B cell (primary cell): ENCODE data around the gene SEC62. TPM values are rescaled to one million over a fixed set of nuclear protein-coding genes. Genes with fewer than 3 reads are reported as not detected.

ENCODE experiments used
- ATAC-seq: fragments of 200-7000 bp; cut with Tn5 transposase; one replicate; pipeline ENCODE4 v1.10.0; 2021; ENCODE audit warnings: low read depth, mild to moderate bottlenecking, moderate number of reproducible peaks, moderate library complexity
- CTCF ChIA-PET: fragments of 350-600 bp; sonication (Branson Sonifier 250); formaldehyde crosslinking; loops from one replicate; lab custom pipeline; 2021; ENCODE audit warnings: antibody characterized with exemption, inconsistent platforms; lab: Charles Lee
- POLR2A ChIA-PET: fragments of 350-600 bp; sonication (Branson Sonifier 250); formaldehyde crosslinking; loops from one replicate; lab custom pipeline; 2021; ENCODE audit warnings: antibody characterized with exemption; lab: Charles Lee
- DNase-seq: peaks from one replicate; pipeline ENCODE4 v3.0.0; 2013
- H2AFZ ChIP-seq: 2 replicates; pipeline ENCODE4 v1.6.1; 2012; ENCODE audit warnings: mild to moderate bottlenecking, low read depth, low read length; ENCODE audit not compliant: insufficient read depth, poor library complexity, severe bottlenecking
- H3K27ac ChIP-seq, 2 donors: 1 replicate in 1 of 2; 2 replicates in 1 of 2; pipeline ENCODE4 v1.5.1; 2012 to 2013; ENCODE audit warnings: low read length in 2 of 2, mild to moderate bottlenecking in 2 of 2, moderate library complexity in 1 of 2
- H3K27me3 ChIP-seq, 4 experiments: fragments of 200-600 bp in 1 of 4; sonication (generic) in 1 of 4; replicated peaks in 1 of 4; 1 replicate in 2 of 4; 2 replicates in 2 of 4; pipeline versions ENCODE4 v1.6.1 to v1.7.0; 2013 to 2016; ENCODE audit warnings: low read length in 3 of 4, mild to moderate bottlenecking in 2 of 4, mixed read lengths in 1 of 4, moderate library complexity in 1 of 4; ENCODE audit not compliant: insufficient read depth in 4 of 4, control insufficient read depth in 3 of 4; ENCODE audit errors: control extremely low read depth in 1 of 4
- H3K36me3 ChIP-seq, 2 experiments: replicated peaks in 1 of 2; 1 replicate in 1 of 2; 2 replicates in 1 of 2; pipeline versions ENCODE4 v1.6.1 to v1.7.1; 2013; ENCODE audit warnings: low read length in 1 of 2; ENCODE audit not compliant: insufficient read depth in 2 of 2, control insufficient read depth in 1 of 2; ENCODE audit errors: control extremely low read depth in 1 of 2, extremely low read depth in 1 of 2
- H3K4me1 ChIP-seq, 2 donors: fragments of 200-600 bp in 1 of 2; sonication (generic) in 1 of 2; 1 replicate in 1 of 2; 2 replicates in 1 of 2; pipeline versions ENCODE4 v1.5.1 to v1.6.1; 2013 to 2017; ENCODE audit warnings: low read length in 2 of 2; ENCODE audit not compliant: control insufficient read depth in 2 of 2, insufficient read depth in 2 of 2
- H3K4me2 ChIP-seq: replicated peaks from 2 replicates; pipeline ENCODE3; 2012; ENCODE audit warnings: mild to moderate bottlenecking, low read depth, low read length; ENCODE audit not compliant: poor library complexity, severe bottlenecking
- H3K4me3 ChIP-seq, 5 experiments: fragments of 200-600 bp in 1 of 5; sonication (generic) in 1 of 5; 1 replicate in 3 of 5; 2 replicates in 2 of 5; pipeline versions ENCODE4 v1.5.1 to v1.7.0; 2011 to 2016; ENCODE audit warnings: low read length in 4 of 5, mild to moderate bottlenecking in 4 of 5, low read depth in 2 of 5, control low read depth in 1 of 5, moderate library complexity in 1 of 5; ENCODE audit not compliant: insufficient read depth in 1 of 5; ENCODE audit errors: control extremely low read depth in 1 of 5, extremely low read depth in 1 of 5
- H3K79me2 ChIP-seq: fragments of 200-600 bp; sonication (generic); one replicate; pipeline ENCODE4 v1.6.0; 2016; ENCODE audit warnings: low read length; ENCODE audit not compliant: control insufficient read depth, insufficient read depth
- H3K9ac ChIP-seq: fragments of 200-600 bp; sonication (generic); 2 replicates; pipeline ENCODE4 v1.6.1; 2017; ENCODE audit warnings: mild to moderate bottlenecking, low read length, moderate library complexity
- H3K9me3 ChIP-seq, 3 donors: one replicate each; pipeline versions ENCODE4 v1.6.1 to v1.7.1; 2013; ENCODE audit warnings: low read length in 2 of 3; ENCODE audit not compliant: control insufficient read depth in 2 of 3, insufficient read depth in 1 of 3; ENCODE audit errors: control extremely low read depth in 1 of 3
- H4K20me1 ChIP-seq: 2 replicates; pipeline ENCODE4 v1.6.0; 2012; ENCODE audit warnings: mild to moderate bottlenecking, low read length; ENCODE audit not compliant: insufficient read depth, control insufficient read depth, poor library complexity, severe bottlenecking
- H3K27ac Mint-ChIP-seq: one replicate; pipeline ENCODE4 v1.8.0; 2021; ENCODE audit warnings: mixed read lengths
- H3K27me3 Mint-ChIP-seq: one replicate; pipeline ENCODE4 v1.8.0; 2021; ENCODE audit warnings: mixed read lengths
- H3K4me1 Mint-ChIP-seq: one replicate; pipeline ENCODE4 v1.8.0; 2021; ENCODE audit warnings: mixed read lengths
- H3K4me3 Mint-ChIP-seq: one replicate; pipeline ENCODE4 v1.8.0; 2021; ENCODE audit warnings: mixed read lengths
- H3K9me3 Mint-ChIP-seq: one replicate; pipeline ENCODE4 v1.8.0; 2022; ENCODE audit warnings: mixed read lengths; ENCODE audit not compliant: insufficient read depth
- EZH2 ChIP-seq: IDR thresholded peaks from 2 replicates; pipeline ENCODE4 v1.6.1; 2012; ENCODE audit warnings: borderline replicate concordance, low read depth, mild to moderate bottlenecking, moderate library complexity, low read length; ENCODE audit not compliant: insufficient read depth, poor library complexity, severe bottlenecking
- WGBS: methylation state at CpG from one replicate; pipeline ENCODE4 v1.1.5; 2013; ENCODE audit warnings: missing lambda C conversion rate; ENCODE audit not compliant: insufficient coverage; 5-methylcytosine and 5-hydroxymethylcytosine counted together
- intact Hi-C: fragments of 100-400 bp; cut with micrococcal nuclease; formaldehyde crosslinking; loops from one replicate; pipeline ENCODE4 v1.10.0; 2022
- polyA plus RNA-seq: library from polyadenylated mRNA; depleted of rRNA; stranded (reverse); fragments of >200 nt; gene quantifications from 2 replicates; pipeline ENCODE4 v1.2.3, GENCODE V29; 2012
- total RNA-seq, 2 donors: library from RNA; stranded (reverse); fragments of 120-200 nt in 1 of 2; gene quantifications; 1 replicate in 1 of 2; 2 replicates in 1 of 2; pipeline versions ENCODE4 v1.2.3 to v1.2.4, GENCODE V29; 2013 to 2022
- TF ChIP-seq, protein P1 (sequence below): fragments of 200-600 bp; IDR thresholded peaks from one replicate; pipeline ENCODE4 v1.8.0; 2022; ENCODE audit warnings: antibody characterized with exemption, mild to moderate bottlenecking

Gene SEC62
- total and polyA plus RNA-seq, 2 donors (not counting 1 experiment from before 2014, with no cell fraction given) = 40.3 to 166 TPM

GRCh38 chr3:170003881-170004356 is 37.3 kb downstream of the SEC62 start:
- peak overlapping the region; percentile 52 to 76 for H3K27ac ChIP-seq
- H4K20me1 ChIP-seq = no peaks in the 10 kb centered on the region
- intact Hi-C loops = no loop called here
- H3K4me2 ChIP-seq = peak overlapping the region; percentile 50
- peak overlapping the region in 1 of 5 experiments; percentile 8 for H3K4me3 ChIP-seq
- H3K27me3 ChIP-seq = no peaks in the 10 kb centered on the region
- CTCF ChIA-PET = no interaction called here
- H3K27me3 Mint-ChIP-seq = no peaks in the 10 kb centered on the region
- H2AFZ ChIP-seq = peak overlapping the region; percentile 34
- DNase-seq (no peak), ATAC-seq (no peak)
- 96% methylated on average over 2 of the region's 2 CpGs for WGBS
- TF ChIP-seq, protein P1, sequence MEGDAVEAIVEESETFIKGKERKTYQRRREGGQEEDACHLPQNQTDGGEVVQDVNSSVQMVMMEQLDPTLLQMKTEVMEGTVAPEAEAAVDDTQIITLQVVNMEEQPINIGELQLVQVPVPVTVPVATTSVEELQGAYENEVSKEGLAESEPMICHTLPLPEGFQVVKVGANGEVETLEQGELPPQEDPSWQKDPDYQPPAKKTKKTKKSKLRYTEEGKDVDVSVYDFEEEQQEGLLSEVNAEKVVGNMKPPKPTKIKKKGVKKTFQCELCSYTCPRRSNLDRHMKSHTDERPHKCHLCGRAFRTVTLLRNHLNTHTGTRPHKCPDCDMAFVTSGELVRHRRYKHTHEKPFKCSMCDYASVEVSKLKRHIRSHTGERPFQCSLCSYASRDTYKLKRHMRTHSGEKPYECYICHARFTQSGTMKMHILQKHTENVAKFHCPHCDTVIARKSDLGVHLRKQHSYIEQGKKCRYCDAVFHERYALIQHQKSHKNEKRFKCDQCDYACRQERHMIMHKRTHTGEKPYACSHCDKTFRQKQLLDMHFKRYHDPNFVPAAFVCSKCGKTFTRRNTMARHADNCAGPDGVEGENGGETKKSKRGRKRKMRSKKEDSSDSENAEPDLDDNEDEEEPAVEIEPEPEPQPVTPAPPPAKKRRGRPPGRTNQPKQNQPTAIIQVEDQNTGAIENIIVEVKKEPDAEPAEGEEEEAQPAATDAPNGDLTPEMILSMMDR = no peak
- TF ChIP-seq EZH2 = no peak
- H3K4me1 Mint-ChIP-seq = peaks cover 63% of the 10 kb centered on the region
- POLR2A ChIA-PET = no interaction called here
- peak overlapping the region; percentile 85 for H3K27ac Mint-ChIP-seq
- peak overlapping the region; percentile 29 for H3K4me3 Mint-ChIP-seq
- no peaks in the 10 kb centered on the region for H3K36me3 ChIP-seq
- H3K4me1 ChIP-seq = peaks cover 44 to 46% of the 10 kb centered on the region in 2 donors
- H3K9ac ChIP-seq = peak overlapping the region; percentile 10
- H3K9me3 ChIP-seq = peaks cover 0 to 6% (median 0%) of the 10 kb centered on the region in 3 donors
- H3K9me3 Mint-ChIP-seq = no peaks in the 10 kb centered on the region
- peaks cover 6% of the 10 kb centered on the region for H3K79me2 ChIP-seq

DNA sequence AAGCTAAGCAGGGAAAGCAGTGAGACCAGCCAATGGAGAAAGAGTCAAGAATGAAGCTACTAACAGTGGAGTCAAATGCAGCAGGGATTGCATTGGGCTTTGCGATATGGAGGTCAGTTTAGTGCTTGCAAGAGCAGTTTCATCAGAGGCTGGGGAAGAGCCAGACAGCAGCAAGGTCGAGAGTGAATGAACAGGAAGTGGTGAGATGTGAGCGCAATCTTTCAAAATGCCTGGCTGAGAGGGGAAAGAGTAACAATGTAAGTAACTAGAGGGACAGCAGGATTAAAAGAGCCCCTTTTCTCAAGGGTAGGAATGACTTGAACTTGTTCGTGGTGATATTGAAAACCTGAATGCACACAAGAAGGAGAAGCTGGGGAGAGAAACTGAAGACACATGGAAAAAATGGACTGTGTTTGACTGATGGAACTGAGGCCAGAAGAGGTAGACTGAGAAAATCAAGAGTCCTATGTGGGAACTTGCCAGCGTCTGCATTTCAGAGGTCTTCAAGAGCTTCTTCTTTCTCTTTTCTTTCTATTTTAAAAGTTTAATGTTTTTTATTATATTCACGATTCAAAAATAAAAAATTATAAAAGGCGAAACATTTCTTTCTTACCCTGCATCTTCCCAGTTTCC is 40.5 kb downstream of the SEC62 start:
- Histone ChIP-seq H3K27me3 (no peaks in the 10 kb centered on the region), H3K9ac (peak overlapping the region; percentile 5), H3K9me3 (peaks cover 0 to 3% (median 0%) of the 10 kb centered on the region in 3 donors), H3K36me3 (no peaks in the 10 kb centered on the region), H3K79me2 (peaks cover 6% of the 10 kb centered on the region), H4K20me1 (no peaks in the 10 kb centered on the region), H3K4me1 (peaks cover 33 to 38% of the 10 kb centered on the region in 2 donors), H3K27ac (peak overlapping the region in 1 of 2 donors; percentile 39), H2AFZ (peak overlapping the region; percentile 68), H3K4me2 (peak overlapping the region; percentile 60), H3K4me3 (no peak overlapping the region)
- H3K27me3 Mint-ChIP-seq = no peaks in the 10 kb centered on the region
- WGBS = 30% methylated on average over 5 of the region's 7 CpGs
- H3K4me3 Mint-ChIP-seq = peak overlapping the region; percentile 1
- no peaks in the 10 kb centered on the region for H3K9me3 Mint-ChIP-seq
- POLR2A ChIA-PET = interaction anchor here (0.6 kb wide), 2 partner anchors 225 to 347 kb away, joined by 3 read pairs; no protein-coding TSS in a partner anchor
- intact Hi-C loops = no loop called here
- TF ChIP-seq, protein P1 = no peak
- TF ChIP-seq EZH2 = no peak
- peak overlapping the region; percentile 1 for H3K27ac Mint-ChIP-seq
- peaks cover 48% of the 10 kb centered on the region for H3K4me1 Mint-ChIP-seq
- ATAC-seq = peak; percentile 54
- DNase-seq = peak; percentile 40
- CTCF ChIA-PET = interaction anchor here (0.7 to 2.3 kb wide), 3 partner anchors 14 to 407 kb away, joined by 3 to 12 read pairs (median 3); no protein-coding TSS in a partner anchor
